ENCODE results near the gene CCDC102A.

GRCh38 chr16:57578521-57579360 is 42.4 kb upstream of the CCDC102A start:
- TF ChIP-seq SP1 (IDR thresholded peaks at IDR 0.05; ENCODE audit: low read depth) (no peak), POLR2A (IDR thresholded peaks at IDR 0.05; ENCODE audit: borderline replicate concordance, extremely low read depth, insufficient read depth, insufficient read length) (no peak), POLR2AphosphoS5 (IDR thresholded peaks at IDR 0.05; ENCODE audit: low read depth, low read length) (no peak), MAX (IDR thresholded peaks at IDR 0.05) (no peak), CTCF (IDR thresholded peaks at IDR 0.05 in 2 of 3, conservative IDR thresholded peaks at IDR 0.05 in 1 of 3; ENCODE audit: borderline replicate concordance in 1 of 3, insufficient read depth in 1 of 3, low read depth in 2 of 3, low read length in 2 of 3) (no peak), ELF1 (IDR thresholded peaks at IDR 0.05; ENCODE audit: borderline replicate concordance, low read depth) (no peak), EZH2 (IDR thresholded peaks at IDR 0.05) (no peak)

Data from HCT116 (cell line).